C4-2B (cell line): ENCODE data around the gene PRKAG1.

ENCODE experiments used
- H3K27ac ChIP-seq: fragments of 450-650 bp; 2 replicates; pipeline ENCODE4 v1.5.1; 2017
- CTCF ChIP-seq: fragments of 450-650 bp; conservative IDR thresholded peaks from 2 replicates; pipeline ENCODE4 v1.5.1; 2017; ENCODE audit warnings: mild to moderate bottlenecking
- ZFX ChIP-seq: fragments of 450-650 bp; IDR thresholded peaks from 2 replicates; pipeline ENCODE4 v1.6.1; 2017

PRKAG1 gene

GRCh38 chr12:49046129-49046895 lies 27.7 kb upstream of the PRKAG1 start:
- TF ChIP-seq CTCF, result no peak
- TF ChIP-seq ZFX, result no peak
- H3K27ac ChIP-seq, result no peak overlapping the region

GRCh38 chr12:49044660-49045059 lies 26.1 kb upstream of the PRKAG1 start:
- TF ChIP-seq ZFX, result no peak
- no peak for TF ChIP-seq CTCF
- no peak overlapping the region for H3K27ac ChIP-seq

GRCh38 chr12:49043856-49044258 lies 25.3 kb upstream of the PRKAG1 start:
- no peak overlapping the region for H3K27ac ChIP-seq
- no peak for TF ChIP-seq ZFX
- TF ChIP-seq CTCF, result peak; percentile 80

GRCh38 chr12:49043241-49043640 lies 24.7 kb upstream of the PRKAG1 start:
- no peak overlapping the region for H3K27ac ChIP-seq
- TF ChIP-seq ZFX, result no peak
- TF ChIP-seq CTCF, result no peak

- H3K27ac ChIP-seq, result no peak overlapping the region
- no peak for TF ChIP-seq ZFX
- TF ChIP-seq CTCF, result no peak
These were observed 23.4 kb upstream of the PRKAG1 start for GRCh38 chr12:49041881-49042484.

GRCh38 chr12:49041036-49041880 lies 22.7 kb upstream of the PRKAG1 start:
- TF ChIP-seq ZFX (no peak), CTCF (no peak)
- H3K27ac ChIP-seq, result no peak overlapping the region
